DMS79 (cell line): ENCODE data around the gene NME8.

Experiments
- DNase-seq: peaks from one replicate; lab custom pipeline; 2025; lab: John Stamatoyannopoulos, UW

NME8 gene

GRCh38 chr7:37899712-37900247 lies 51.4 kb downstream of the NME8 start:
- no peak for DNase-seq

GRCh38 chr7:37901236-37901827 lies 52.9 kb downstream of the NME8 start:
- no peak for DNase-seq

GRCh38 chr7:37901890-37902524 lies 53.6 kb downstream of the NME8 start:
- DNase-seq = no peak

- no peak for DNase-seq
These were observed 59.9 kb downstream of the NME8 start for GRCh38 chr7:37908221-37908788.

GRCh38 chr7:37912756-37913155 lies 64.4 kb downstream of the NME8 start:
- DNase-seq = no peak

GRCh38 chr7:37915438-37915837 lies 67.0 kb downstream of the NME8 start:
- DNase-seq = no peak

GRCh38 chr7:37916017-37916672 lies 67.7 kb downstream of the NME8 start:
- DNase-seq = no peak

GRCh38 chr7:37916673-37917660 lies 68.6 kb downstream of the NME8 start, which contains the start of gene SFRP4:
SFRP4 (minus strand) TSS chr7:37916817; CDS start chr7:37916537, 280 bp downstream.
- DNase-seq = no peak

GRCh38 chr7:37918526-37918925 lies 70.1 kb downstream of the NME8 start:
- no peak for DNase-seq

GRCh38 chr7:37920305-37920848 lies 72.0 kb downstream of the NME8 start, which contains the start of gene EPDR1:
EPDR1 (plus strand) TSS chr7:37920640; CDS start chr7:37920940, 300 bp downstream.
- DNase-seq = no peak

- no peak for DNase-seq
These were observed 72.7 kb downstream of the NME8 start for GRCh38 chr7:37920849-37921805.

GRCh38 chr7:37921876-37922275 lies 73.5 kb downstream of the NME8 start:
- no peak for DNase-seq

GRCh38 chr7:37923996-37924395 lies 75.6 kb downstream of the NME8 start:
- DNase-seq = no peak

- DNase-seq = no peak
These were observed 76.2 kb downstream of the NME8 start for GRCh38 chr7:37924491-37925041.

- no peak for DNase-seq
These were observed 77.2 kb downstream of the NME8 start for GRCh38 chr7:37925620-37926019.

GRCh38 chr7:37927773-37928444 lies 79.5 kb downstream of the NME8 start:
- DNase-seq = no peak

GRCh38 chr7:37928878-37929277 lies 80.5 kb downstream of the NME8 start:
- DNase-seq = no peak

- no peak for DNase-seq
These were observed 82.0 kb downstream of the NME8 start for GRCh38 chr7:37930226-37930948.
